ENCODE measurements around the gene OR2AG2. TPM values are rescaled to one million over a fixed set of nuclear protein-coding genes. Genes with fewer than 3 reads are reported as not detected.
A peak's percentile ranks its signal among the peaks of the same experiment; 100 is the strongest.

OR2AG2 gene
- total and polyA plus RNA-seq, 2 donors (not counting 1 experiment from before 2014, with no cell fraction given), result 0.27 TPM; not detected in 1

GRCh38 chr11:6745465-6746015 lies 26.2 kb downstream of the OR2AG2 start:
- Mint-ChIP-seq H3K4me3 (no peak overlapping the region), H3K27ac (no peak overlapping the region), H3K9me3 (ENCODE audit: insufficient read depth) (no peaks in the 10 kb centered on the region), H3K4me1 (peaks cover 29% of the 10 kb centered on the region), H3K27me3 (no peaks in the 10 kb centered on the region)
- WGBS (ENCODE audit: insufficient coverage), result 20% methylated on average over 1 of the region's 2 CpGs
- H3K27me3 ChIP-seq (replicated peaks in 1 of 4; ENCODE audit: control extremely low read depth in 1 of 4, control insufficient read depth in 3 of 4, insufficient read depth in 4 of 4, low read length in 3 of 4), result no peaks in the 10 kb centered on the region
- peak overlapping the region; percentile 95 for H2AFZ ChIP-seq (ENCODE audit: insufficient read depth, low read depth, low read length, poor library complexity, severe bottlenecking)
- DNase-seq (peak; percentile 43), ATAC-seq (ENCODE audit: low read depth) (peak; percentile 31)
- H3K4me1 ChIP-seq (ENCODE audit: control insufficient read depth in 2 of 2, insufficient read depth in 2 of 2, low read length in 2 of 2), result peaks cover 53 to 61% of the 10 kb centered on the region in 2 donors
- H4K20me1 ChIP-seq (ENCODE audit: control insufficient read depth, insufficient read depth, low read length, poor library complexity, severe bottlenecking), result peaks cover 9% of the 10 kb centered on the region
- H3K4me3 ChIP-seq (ENCODE audit: control extremely low read depth in 1 of 5, extremely low read depth in 1 of 5, insufficient read depth in 1 of 5, low read depth in 2 of 5, low read length in 4 of 5), result peak overlapping the region; percentile 54 to 95 (median 80)
- ChIA-PET CTCF (interaction anchor here (0.7 to 18.2 kb wide), 9 partner anchors 5 to 214 kb away, joined by 3 to 760 read pairs (median 10); partner anchors contain the start of gene MRPL17), POLR2A (interaction anchor here (0.7 to 1.7 kb wide), 3 partner anchors 9 to 74 kb away, joined by 3 to 9 read pairs (median 4); partner anchors contain the start of gene MRPL17)
- no peaks in the 10 kb centered on the region for H3K9me3 ChIP-seq (ENCODE audit: control extremely low read depth in 1 of 3, control insufficient read depth in 2 of 3, insufficient read depth in 1 of 3, low read length in 2 of 3)
- peak overlapping the region; percentile 83 to 95 for H3K27ac ChIP-seq (ENCODE audit: low read length in 2 of 2)
- peaks cover 69% of the 10 kb centered on the region for H3K79me2 ChIP-seq (ENCODE audit: control insufficient read depth, insufficient read depth, low read length)
- TF ChIP-seq CTCF (IDR thresholded peaks at IDR 0.05) (no peak), EZH2 (IDR thresholded peaks at IDR 0.05; ENCODE audit: borderline replicate concordance, insufficient read depth, low read depth, low read length, poor library complexity, severe bottlenecking) (no peak)
- H3K9ac ChIP-seq (ENCODE audit: low read length), result peak overlapping the region; percentile 90
- peak overlapping the region; percentile 86 for H3K4me2 ChIP-seq (replicated peaks; ENCODE audit: low read depth, low read length, poor library complexity, severe bottlenecking)
- intact Hi-C loops (cut with micrococcal nuclease), result loop anchor here (1.0 to 2.0 kb wide), 3 partner anchors 12 to 511 kb away; partner anchors contain the start of genes FHIP1B, ILK and RRP8
- H3K36me3 ChIP-seq (replicated peaks in 1 of 2; ENCODE audit: control extremely low read depth in 1 of 2, control insufficient read depth in 1 of 2, extremely low read depth in 1 of 2, insufficient read depth in 2 of 2, low read length in 1 of 2), result peaks cover 0 to 2% of the 10 kb centered on the region in 2 experiments

- Histone ChIP-seq H4K20me1 (ENCODE audit: control insufficient read depth, insufficient read depth, low read length, poor library complexity, severe bottlenecking) (peaks cover 14% of the 10 kb centered on the region), H3K4me3 (ENCODE audit: control extremely low read depth in 1 of 5, extremely low read depth in 1 of 5, insufficient read depth in 1 of 5, low read depth in 2 of 5, low read length in 4 of 5) (peak overlapping the region; percentile 54 to 95 (median 80)), H3K27me3 (replicated peaks in 1 of 4; ENCODE audit: control extremely low read depth in 1 of 4, control insufficient read depth in 3 of 4, insufficient read depth in 4 of 4, low read length in 3 of 4) (no peaks in the 10 kb centered on the region), H3K79me2 (ENCODE audit: control insufficient read depth, insufficient read depth, low read length) (peaks cover 72% of the 10 kb centered on the region), H3K9ac (ENCODE audit: low read length) (peak overlapping the region; percentile 90), H2AFZ (ENCODE audit: insufficient read depth, low read depth, low read length, poor library complexity, severe bottlenecking) (no peak overlapping the region), H3K27ac (ENCODE audit: low read length in 2 of 2) (peak overlapping the region; percentile 83 to 95), H3K4me2 (replicated peaks; ENCODE audit: low read depth, low read length, poor library complexity, severe bottlenecking) (peak overlapping the region; percentile 86), H3K4me1 (ENCODE audit: control insufficient read depth in 2 of 2, insufficient read depth in 2 of 2, low read length in 2 of 2) (peaks cover 57 to 65% of the 10 kb centered on the region in 2 donors), H3K36me3 (replicated peaks in 1 of 2; ENCODE audit: control extremely low read depth in 1 of 2, control insufficient read depth in 1 of 2, extremely low read depth in 1 of 2, insufficient read depth in 2 of 2, low read length in 1 of 2) (peaks cover 0 to 5% of the 10 kb centered on the region in 2 experiments), H3K9me3 (ENCODE audit: control extremely low read depth in 1 of 3, control insufficient read depth in 2 of 3, insufficient read depth in 1 of 3, low read length in 2 of 3) (no peaks in the 10 kb centered on the region)
- peaks cover 31% of the 10 kb centered on the region for H3K4me1 Mint-ChIP-seq
- TF ChIP-seq EZH2 (IDR thresholded peaks at IDR 0.05; ENCODE audit: borderline replicate concordance, insufficient read depth, low read depth, low read length, poor library complexity, severe bottlenecking), result no peak
- H3K4me3 Mint-ChIP-seq, result no peak overlapping the region
- H3K27me3 Mint-ChIP-seq, result no peaks in the 10 kb centered on the region
- no peaks in the 10 kb centered on the region for H3K9me3 Mint-ChIP-seq (ENCODE audit: insufficient read depth)
- DNase-seq (no peak), ATAC-seq (ENCODE audit: low read depth) (no peak)
- no peak overlapping the region for H3K27ac Mint-ChIP-seq
- CTCF ChIA-PET, result interaction anchor here (0.7 to 18.2 kb wide), 9 partner anchors 4 to 214 kb away, joined by 3 to 760 read pairs (median 10); partner anchors contain the start of gene MRPL17
- POLR2A ChIA-PET, result no interaction called here
- intact Hi-C loops (cut with micrococcal nuclease), result loop anchor here (2.0 kb wide), 1 partner anchor 510 kb away; the partner anchor contains the start of gene FHIP1B
- 59% methylated on average over 4 of the region's 4 CpGs for WGBS (ENCODE audit: insufficient coverage)
These were observed 26.8 kb downstream of the OR2AG2 start for GRCh38 chr11:6745018-6745417.
